ENCODE results near the gene TLE6. TPM values are rescaled to one million over a fixed set of nuclear protein-coding genes. Genes with fewer than 3 reads are reported as not detected.
A peak's percentile ranks its signal among the peaks of the same experiment; 100 is the strongest.

Gene TLE6
- total and polyA plus RNA-seq, 2 of the 13 experiments (the other 11 are each of a cell fraction or from before 2014, with no cell fraction given), result 0.24 to 5.5 TPM

GRCh38 chr19:2977001-2977745 is at the start of gene TLE6 (continued):
- TF ChIP-seq, protein P1, sequence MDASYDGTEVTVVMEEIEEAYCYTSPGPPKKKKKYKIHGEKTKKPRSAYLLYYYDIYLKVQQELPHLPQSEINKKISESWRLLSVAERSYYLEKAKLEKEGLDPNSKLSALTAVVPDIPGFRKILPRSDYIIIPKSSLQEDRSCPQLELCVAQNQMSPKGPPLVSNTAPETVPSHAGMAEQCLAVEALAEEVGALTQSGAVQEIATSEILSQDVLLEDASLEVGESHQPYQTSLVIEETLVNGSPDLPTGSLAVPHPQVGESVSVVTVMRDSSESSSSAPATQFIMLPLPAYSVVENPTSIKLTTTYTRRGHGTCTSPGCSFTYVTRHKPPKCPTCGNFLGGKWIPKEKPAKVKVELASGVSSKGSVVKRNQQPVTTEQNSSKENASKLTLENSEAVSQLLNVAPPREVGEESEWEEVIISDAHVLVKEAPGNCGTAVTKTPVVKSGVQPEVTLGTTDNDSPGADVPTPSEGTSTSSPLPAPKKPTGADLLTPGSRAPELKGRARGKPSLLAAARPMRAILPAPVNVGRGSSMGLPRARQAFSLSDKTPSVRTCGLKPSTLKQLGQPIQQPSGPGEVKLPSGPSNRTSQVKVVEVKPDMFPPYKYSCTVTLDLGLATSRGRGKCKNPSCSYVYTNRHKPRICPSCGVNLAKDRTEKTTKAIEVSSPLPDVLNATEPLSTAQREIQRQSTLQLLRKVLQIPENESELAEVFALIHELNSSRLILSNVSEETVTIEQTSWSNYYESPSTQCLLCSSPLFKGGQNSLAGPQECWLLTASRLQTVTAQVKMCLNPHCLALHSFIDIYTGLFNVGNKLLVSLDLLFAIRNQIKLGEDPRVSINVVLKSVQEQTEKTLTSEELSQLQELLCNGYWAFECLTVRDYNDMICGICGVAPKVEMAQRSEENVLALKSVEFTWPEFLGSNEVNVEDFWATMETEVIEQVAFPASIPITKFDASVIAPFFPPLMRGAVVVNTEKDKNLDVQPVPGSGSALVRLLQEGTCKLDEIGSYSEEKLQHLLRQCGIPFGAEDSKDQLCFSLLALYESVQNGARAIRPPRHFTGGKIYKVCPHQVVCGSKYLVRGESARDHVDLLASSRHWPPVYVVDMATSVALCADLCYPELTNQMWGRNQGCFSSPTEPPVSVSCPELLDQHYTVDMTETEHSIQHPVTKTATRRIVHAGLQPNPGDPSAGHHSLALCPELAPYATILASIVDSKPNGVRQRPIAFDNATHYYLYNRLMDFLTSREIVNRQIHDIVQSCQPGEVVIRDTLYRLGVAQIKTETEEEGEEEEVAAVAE (CRISPR knock-in tag; IDR thresholded peaks at IDR 0.05; ENCODE audit: borderline replicate concordance), result 0 out of 2 replicates have a peak, but pooled peaks have one; percentile 75
- no peak for TF ChIP-seq MYNN (CRISPR knock-in tag; IDR thresholded peaks at IDR 0.05; ENCODE audit: low read depth)
- no peak for TF ChIP-seq SNAPC5 (CRISPR knock-in tag; IDR thresholded peaks at IDR 0.05; ENCODE audit: borderline replicate concordance)
- TF ChIP-seq ZNF354B (CRISPR knock-in tag; IDR thresholded peaks at IDR 0.05), result no peak
- TF ChIP-seq, protein P2, sequence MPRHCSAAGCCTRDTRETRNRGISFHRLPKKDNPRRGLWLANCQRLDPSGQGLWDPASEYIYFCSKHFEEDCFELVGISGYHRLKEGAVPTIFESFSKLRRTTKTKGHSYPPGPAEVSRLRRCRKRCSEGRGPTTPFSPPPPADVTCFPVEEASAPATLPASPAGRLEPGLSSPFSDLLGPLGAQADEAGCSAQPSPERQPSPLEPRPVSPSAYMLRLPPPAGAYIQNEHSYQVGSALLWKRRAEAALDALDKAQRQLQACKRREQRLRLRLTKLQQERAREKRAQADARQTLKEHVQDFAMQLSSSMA (CRISPR knock-in tag; IDR thresholded peaks at IDR 0.05), result 0 out of 2 replicates have a peak, but pooled peaks have one; percentile 50
- TF ChIP-seq HOXA9 (CRISPR knock-in tag; IDR thresholded peaks at IDR 0.05; ENCODE audit: borderline replicate concordance), result no peak
- TF ChIP-seq ISX (CRISPR knock-in tag; conservative IDR thresholded peaks at IDR 0.05), result no peak
- no peak for TF ChIP-seq ZNF264 (CRISPR knock-in tag; IDR thresholded peaks at IDR 0.05)
- TF ChIP-seq KLF6 (CRISPR knock-in tag; IDR thresholded peaks at IDR 0.05), result no peak
- no peak for TF ChIP-seq ZFP37 (CRISPR knock-in tag; IDR thresholded peaks at IDR 0.05; ENCODE audit: borderline replicate concordance)
- no peak for TF ChIP-seq BRD4 (CRISPR knock-in tag; IDR thresholded peaks at IDR 0.05)
- TF ChIP-seq RXRA (CRISPR knock-in tag; IDR thresholded peaks at IDR 0.05), result peak; percentile 98
- peak; percentile 35; the same call in 1 of the 2 replicates for TF ChIP-seq ZIK1 (CRISPR knock-in tag; IDR thresholded peaks at IDR 0.05; ENCODE audit: borderline replicate concordance, low read depth)
- TF ChIP-seq GFI1 (CRISPR knock-in tag; IDR thresholded peaks at IDR 0.05; ENCODE audit: borderline replicate concordance), result no peak; the same call in 1 of the 2 replicates
- no peak for TF ChIP-seq ZNF619 (CRISPR knock-in tag; IDR thresholded peaks at IDR 0.05)
- TF ChIP-seq ZNF768 (CRISPR knock-in tag; IDR thresholded peaks at IDR 0.05), result no peak
- TF ChIP-seq, protein P3, sequence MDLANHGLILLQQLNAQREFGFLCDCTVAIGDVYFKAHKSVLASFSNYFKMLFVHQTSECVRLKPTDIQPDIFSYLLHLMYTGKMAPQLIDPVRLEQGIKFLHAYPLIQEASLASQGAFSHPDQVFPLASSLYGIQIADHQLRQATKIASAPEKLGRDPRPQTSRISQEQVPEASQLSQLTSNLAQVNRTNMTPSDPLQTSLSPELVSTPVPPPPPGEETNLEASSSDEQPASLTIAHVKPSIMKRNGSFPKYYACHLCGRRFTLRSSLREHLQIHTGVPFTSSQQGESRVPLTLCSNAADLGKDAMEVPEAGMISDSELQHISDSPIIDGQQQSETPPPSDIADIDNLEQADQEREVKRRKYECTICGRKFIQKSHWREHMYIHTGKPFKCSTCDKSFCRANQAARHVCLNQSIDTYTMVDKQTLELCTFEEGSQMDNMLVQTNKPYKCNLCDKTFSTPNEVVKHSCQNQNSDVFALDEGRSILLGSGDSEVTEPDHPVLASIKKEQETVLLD (CRISPR knock-in tag; IDR thresholded peaks at IDR 0.05; ENCODE audit: low read depth), result 0 out of 2 replicates have a peak, but pooled peaks have one; percentile 54
- TF ChIP-seq, protein P4, sequence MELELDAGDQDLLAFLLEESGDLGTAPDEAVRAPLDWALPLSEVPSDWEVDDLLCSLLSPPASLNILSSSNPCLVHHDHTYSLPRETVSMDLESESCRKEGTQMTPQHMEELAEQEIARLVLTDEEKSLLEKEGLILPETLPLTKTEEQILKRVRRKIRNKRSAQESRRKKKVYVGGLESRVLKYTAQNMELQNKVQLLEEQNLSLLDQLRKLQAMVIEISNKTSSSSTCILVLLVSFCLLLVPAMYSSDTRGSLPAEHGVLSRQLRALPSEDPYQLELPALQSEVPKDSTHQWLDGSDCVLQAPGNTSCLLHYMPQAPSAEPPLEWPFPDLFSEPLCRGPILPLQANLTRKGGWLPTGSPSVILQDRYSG (CRISPR knock-in tag; IDR thresholded peaks at IDR 0.05), result no peak
- TF ChIP-seq, protein P5, sequence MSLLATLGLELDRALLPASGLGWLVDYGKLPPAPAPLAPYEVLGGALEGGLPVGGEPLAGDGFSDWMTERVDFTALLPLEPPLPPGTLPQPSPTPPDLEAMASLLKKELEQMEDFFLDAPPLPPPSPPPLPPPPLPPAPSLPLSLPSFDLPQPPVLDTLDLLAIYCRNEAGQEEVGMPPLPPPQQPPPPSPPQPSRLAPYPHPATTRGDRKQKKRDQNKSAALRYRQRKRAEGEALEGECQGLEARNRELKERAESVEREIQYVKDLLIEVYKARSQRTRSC (CRISPR knock-in tag; IDR thresholded peaks at IDR 0.05; ENCODE audit: low read depth), result no peak
- TF ChIP-seq CHD2 (IDR thresholded peaks at IDR 0.05; ENCODE audit: low read depth, low read length), result no peak
- TF ChIP-seq HNRNPH1 (optimal IDR thresholded peaks at IDR 0.05; ENCODE audit: low read depth, low read length), result no peak
- TF ChIP-seq RBFOX2 (IDR thresholded peaks at IDR 0.05; ENCODE audit: low read depth, low read length), result 0 out of 2 replicates have a peak, but pooled peaks have one; percentile 31

Data from HepG2 (cell line).